Jurkat, Clone E6-1 (cell line): ENCODE data around the gene ACTR3.
A peak's percentile ranks its signal among the peaks of the same experiment; 100 is the strongest.

Experiments
- DNase-seq: peaks from one replicate; pipeline ENCODE4 v3.0.0-alpha.2; 2011; ENCODE audit warnings: low read depth, low spot score
- H3K4me3 ChIP-seq: 2 replicates; pipeline ENCODE4 v1.5.1; 2011; ENCODE audit warnings: mild to moderate bottlenecking, low read length, control low read depth, moderate library complexity

The ACTR3 gene

DNA sequence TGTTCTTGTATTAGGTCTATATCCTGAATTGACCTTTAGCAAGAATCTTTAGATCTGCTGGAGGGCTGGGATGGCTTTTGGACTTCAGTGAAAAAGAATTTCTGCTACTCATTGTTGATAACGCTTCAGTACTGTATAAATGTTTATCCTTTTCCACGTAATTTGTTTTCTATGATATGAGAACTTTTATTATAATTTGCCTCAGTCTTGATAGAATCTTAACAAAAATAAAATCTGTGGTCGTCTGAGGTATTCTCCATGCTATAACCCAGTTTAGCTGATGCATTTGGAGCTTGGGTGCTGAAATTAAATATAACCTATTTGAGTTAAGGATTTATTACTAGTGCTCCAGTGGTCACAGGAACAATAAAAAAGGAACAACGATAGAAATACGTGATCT, 71.1 kb downstream of the ACTR3 start:
- H3K4me3 ChIP-seq, result no peak overlapping the region
- DNase-seq, result no peak

GRCh38 chr2:113962692-113963480, 73.0 kb downstream of the ACTR3 start:
- H3K4me3 ChIP-seq, result no peak overlapping the region
- no peak for DNase-seq

DNA sequence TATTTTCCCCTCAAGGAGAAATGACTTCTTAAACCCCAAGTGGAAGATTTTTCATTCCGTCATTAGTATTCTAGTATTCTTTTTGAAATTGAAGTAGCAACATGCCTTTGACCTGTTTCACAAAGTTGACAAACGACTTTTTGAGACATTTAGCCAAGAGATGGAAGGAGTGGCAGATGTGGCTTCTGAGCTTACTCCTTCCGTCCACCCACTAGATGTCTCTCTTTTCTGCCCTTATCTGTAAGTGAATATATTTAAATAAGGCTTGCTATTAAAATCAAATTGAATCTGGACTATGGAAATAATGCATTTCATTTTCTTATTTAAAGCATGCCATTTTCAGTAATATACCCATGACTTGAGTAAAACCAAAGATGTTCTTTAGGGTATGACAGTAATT, 74.1 kb downstream of the ACTR3 start:
- no peak for DNase-seq
- no peak overlapping the region for H3K4me3 ChIP-seq

GRCh38 chr2:113964436-113964835, 74.5 kb downstream of the ACTR3 start:
- DNase-seq, result no peak
- no peak overlapping the region for H3K4me3 ChIP-seq

DNA sequence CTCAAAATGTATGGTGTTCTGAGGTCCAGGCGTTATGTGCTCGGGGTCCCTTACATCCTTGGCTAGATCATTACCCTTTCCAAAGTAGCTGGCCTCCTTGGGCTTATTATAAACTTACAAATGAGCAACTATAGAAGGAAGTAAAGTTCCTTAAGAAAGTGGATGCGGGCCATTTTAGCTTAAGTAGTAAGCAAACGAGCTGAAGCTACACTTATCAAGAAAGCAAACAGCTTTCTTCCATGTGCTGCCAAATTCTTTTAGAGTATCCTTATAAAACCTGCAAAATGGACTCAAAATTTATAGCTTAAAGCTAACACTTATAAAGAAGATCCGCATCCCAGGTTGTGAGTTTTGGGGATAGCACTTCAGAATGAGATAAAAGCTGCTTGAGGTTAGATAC, 75.3 kb downstream of the ACTR3 start:
- no peak overlapping the region for H3K4me3 ChIP-seq
- no peak for DNase-seq

- no peak overlapping the region for H3K4me3 ChIP-seq
- peak; percentile 57 for DNase-seq
Measured at GRCh38 chr2:113965644-113966043, 75.8 kb downstream of the ACTR3 start.

GRCh38 chr2:113966171-113966570, 76.3 kb downstream of the ACTR3 start:
- no peak overlapping the region for H3K4me3 ChIP-seq
- no peak for DNase-seq

- DNase-seq, result no peak
- no peak overlapping the region for H3K4me3 ChIP-seq
Measured at GRCh38 chr2:113966832-113967231, 76.9 kb downstream of the ACTR3 start.

DNA sequence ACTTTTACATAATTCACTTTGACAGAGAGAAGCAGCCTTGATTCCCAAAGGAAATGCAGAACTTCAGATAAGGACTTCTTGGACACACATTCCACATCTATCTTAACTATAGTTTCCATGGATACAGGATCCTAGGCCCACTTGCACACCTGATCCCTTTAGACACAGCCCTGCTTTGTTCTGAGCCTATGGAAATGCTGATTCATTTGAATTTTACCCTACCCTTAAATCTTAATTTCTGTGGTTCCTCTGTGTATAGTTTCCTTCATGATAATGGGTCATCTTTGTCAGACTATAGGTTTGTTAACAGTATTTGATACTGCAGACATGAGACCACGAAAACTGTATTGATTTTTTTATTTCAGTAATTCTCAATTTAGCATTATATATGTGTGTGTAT, 77.4 kb downstream of the ACTR3 start:
- DNase-seq, result no peak

DNA sequence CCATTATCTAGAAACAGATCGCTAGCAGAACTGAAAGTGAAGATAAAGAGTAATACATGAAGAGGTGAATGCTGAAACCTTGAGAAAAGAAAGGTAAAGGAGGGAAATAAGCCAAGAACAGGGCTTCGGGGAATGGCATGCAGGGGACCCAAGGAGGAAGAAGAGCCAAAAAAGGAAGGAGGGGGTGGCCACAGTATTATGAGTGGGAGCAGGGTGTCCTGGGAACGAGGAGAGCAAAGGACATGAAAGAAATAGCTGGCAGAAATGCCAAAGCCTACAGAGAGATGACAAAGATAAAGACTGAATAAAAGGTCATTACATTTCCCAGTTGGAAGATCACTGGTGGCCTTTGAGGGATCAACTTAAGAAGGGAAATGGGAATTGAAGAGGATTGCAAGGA, 82.9 kb downstream of the ACTR3 start:
- no peak overlapping the region for H3K4me3 ChIP-seq
- no peak for DNase-seq

More for the DNA sequence above, 77.4 kb downstream of the ACTR3 start:
- no peak overlapping the region for H3K4me3 ChIP-seq

GRCh38 chr2:113973810-113974209, 83.9 kb downstream of the ACTR3 start:
- H3K4me3 ChIP-seq, result no peak overlapping the region
- no peak for DNase-seq

DNA sequence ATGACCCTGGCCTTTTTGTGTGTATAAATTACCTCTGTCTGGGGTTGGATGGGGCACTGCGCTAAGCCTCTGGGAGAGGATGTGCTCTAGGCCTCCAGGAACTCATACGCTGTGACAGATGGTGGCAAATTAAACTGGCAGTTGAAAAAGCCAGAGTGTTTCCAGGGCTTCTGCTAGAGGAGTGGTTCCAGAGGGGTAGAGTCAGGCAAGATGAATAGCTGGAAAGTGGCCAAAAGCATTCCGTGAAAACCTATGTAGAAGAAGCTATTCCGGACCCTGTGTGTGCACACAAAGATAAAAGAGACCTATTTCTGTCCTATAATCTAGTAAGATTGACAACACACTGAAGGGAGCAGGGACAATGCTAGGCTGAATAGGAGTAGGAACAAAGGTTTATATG, 84.8 kb downstream of the ACTR3 start:
- no peak for DNase-seq
- H3K4me3 ChIP-seq, result no peak overlapping the region

DNA sequence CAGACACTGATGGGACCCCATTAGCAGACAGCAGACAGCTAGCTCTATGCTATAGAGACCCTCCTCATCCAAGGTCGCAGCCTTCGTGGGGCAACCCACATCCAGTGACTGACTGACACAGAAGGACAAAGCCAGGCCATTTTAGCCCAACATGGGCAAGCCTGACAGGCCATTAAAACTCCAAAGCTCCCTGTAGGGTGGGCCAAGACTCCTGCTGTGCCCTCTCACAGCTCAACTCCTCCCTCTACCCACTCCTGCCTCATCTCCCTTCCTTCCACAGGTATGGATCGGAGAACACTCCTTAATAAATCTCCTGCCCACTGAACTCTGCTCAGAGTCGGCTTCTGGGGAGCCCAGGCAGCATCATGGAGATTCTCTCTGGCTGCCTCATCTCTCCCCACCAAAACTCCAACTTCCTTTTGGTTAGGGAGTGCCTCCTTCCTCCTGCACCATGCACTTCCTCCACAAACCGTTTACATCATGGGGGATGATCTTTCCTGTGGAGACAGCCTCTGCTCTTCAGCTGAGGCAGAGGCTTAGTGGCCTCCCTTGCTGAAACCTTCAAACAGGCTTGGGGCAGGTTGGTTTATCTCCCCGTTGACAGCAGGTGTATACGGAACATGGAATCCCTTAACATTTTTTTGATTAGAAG, 86.5 kb downstream of the ACTR3 start:
- H3K4me3 ChIP-seq, result no peak overlapping the region
- peak; percentile 35 for DNase-seq

DNA sequence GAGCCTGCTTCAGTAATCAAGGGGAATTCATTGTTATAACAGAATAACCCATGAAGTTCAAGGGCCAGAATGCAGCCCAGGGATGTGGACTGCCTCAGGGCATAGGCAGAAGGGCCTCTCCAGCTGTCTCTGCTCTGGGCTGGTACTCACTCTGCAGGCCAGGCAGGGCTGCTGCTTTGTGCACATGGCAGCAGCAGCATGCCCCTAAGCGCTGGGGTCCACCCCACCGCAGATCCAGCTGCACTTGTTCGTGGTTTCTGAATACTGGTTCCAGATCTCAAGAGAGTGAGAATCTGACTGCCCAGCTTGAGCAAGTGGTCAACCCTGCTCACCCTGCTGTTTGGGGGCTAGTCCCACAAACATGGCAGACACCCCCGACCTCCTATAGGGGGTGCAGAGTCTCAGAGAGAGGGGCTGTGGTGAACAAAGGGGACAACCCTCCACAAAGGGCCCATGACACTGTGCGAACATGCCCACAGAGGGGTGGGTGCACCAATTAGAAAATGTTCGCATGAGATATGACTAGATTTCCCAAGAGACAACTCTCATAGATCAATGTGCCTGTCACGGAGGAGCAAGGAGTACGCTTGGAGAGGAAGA, 87.3 kb downstream of the ACTR3 start:
- no peak overlapping the region for H3K4me3 ChIP-seq
- DNase-seq, result no peak

DNA sequence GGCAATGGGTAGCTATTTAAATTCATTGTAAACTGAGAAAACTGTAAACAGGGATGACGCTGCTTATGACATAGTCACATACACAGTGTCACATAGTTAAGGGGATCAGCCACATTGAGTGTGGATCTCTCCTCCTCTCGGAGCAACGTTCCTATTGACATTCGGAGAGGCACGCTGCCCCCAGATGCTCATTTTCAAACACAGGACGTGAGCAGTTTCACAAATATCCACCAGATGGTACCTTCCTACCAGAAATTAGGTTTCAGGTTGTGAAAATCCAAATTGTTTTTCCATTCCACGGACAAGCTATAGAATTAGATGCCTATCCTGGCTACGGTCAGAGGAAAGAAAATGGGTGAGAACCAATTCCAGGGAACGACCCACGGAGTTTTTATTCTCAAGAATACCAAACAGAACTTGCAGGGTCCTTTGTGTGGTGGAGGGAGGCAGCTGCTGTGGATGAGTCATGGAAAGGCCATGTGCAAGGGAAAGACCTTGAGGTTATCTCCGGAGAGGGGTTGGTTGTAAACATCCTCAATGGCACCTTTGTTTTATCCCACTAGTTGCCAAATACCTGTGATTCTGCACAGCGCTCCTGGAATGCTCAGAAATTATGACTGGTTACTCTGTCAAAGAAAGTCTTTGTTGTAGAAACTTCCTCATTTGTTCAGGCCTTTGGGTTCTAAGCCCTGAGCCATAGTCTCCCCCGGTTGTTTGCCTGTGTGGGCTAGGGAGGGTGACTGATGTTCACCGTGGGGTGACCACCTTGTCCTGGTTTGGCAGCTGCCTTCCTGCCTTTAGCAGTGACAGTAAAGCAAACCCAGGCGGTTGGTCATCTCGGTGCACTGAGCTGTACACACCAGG, 88.0 kb downstream of the ACTR3 start:
- no peak for DNase-seq
- no peak overlapping the region for H3K4me3 ChIP-seq

DNA sequence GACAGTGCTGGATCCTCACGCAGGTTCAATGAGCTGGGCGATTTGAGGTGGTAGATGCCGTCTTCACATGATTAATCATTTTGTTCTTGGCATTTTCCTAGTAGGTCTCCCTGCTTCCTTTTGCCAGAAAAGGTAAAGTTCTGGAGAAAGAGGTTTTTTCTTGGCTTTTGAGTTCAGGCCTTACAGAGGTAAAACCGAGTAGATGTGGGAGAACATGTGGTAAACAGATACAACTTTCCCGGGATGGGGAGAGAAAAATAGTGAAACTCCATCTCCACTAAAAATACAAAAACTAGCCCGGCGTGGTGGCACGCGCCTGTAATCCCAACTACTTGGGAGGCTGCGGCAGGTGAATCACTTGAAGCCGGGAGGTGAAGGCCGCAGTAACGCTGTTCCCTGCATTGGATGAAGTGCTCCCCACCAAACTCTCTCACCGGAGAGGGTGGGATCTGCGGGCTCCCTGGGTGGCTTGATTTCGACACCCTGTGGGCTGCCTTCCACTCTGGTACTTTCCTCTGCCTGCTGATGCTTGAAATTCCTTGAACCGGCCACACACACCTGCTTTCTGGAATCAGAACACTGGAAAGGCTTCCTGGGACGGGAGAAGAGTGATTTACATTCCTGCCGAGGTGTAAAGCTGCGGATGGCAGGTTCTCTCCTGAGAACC, 88.8 kb downstream of the ACTR3 start:
- no peak overlapping the region for H3K4me3 ChIP-seq
- DNase-seq, result no peak

DNA sequence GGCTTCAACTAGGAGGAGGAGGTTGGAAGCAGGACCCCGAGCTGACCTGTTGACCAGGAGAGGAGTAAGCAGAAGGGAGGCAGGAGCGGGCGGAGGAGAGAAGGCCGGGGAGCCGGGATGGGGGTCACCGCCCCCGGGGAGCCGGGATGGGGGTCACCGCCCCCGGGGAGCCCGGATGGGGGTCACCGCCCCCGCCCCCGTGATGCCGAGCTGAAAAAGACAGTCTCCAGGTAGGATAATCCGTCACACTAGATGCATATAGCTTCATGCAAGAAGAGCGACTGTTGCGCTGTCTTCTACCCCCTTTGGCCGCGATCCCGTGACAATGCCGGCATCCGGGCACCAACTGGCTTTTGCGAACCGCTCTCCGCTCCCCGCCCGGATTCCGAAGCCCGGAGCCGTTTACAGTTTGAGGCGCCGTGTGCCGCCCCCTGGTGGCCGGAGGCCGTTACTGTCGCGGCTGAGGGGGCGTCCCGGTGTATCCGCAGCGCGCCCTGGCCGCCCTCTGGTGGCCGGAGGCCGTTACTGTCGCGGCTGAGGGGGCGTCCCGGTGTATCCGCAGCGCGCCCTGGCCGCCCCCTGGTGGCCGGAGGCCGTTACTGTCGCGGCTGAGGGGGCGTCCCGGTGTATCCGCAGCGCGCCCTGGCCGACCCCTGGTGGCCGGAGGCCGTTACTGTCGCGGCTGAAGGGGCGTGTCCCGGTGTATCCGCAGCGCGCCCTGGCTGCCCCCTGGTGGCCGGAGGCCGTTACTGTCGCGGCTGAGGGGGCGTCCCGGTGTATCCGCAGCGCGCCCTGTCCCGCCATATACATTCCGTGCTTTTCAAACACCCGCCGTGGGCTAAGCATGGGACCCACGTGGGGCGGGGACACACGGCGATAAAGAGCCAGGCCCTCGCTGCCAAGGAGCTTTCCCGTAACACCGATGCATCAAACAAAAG, 89.6 kb downstream of the ACTR3 start:
- no peak for DNase-seq
- no peak overlapping the region for H3K4me3 ChIP-seq

DNA sequence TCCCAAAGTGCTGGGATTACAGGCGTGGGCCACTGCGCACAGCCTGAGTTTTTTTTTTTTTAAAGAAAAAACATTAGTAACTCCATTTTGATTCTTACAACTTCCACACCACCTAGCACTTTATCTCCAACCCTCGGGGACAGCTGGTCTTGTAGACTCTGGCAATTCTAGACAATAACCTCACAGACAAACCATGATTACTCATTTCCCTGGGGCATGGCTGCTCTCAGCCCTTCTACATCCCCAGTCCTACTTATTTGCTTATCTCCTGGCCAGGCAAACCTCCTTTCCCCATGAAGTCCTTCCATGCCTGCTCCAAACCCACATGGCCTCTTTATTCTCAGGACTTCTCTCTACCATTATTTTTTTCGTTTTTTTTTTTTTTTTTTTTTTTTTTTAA, 91.1 kb downstream of the ACTR3 start:
- no peak for DNase-seq
- no peak overlapping the region for H3K4me3 ChIP-seq
